ENCODE measurements around the gene BABAM2.

BABAM2 gene

GRCh38 chr2:28374331-28374730 lies 483.8 kb downstream of the BABAM2 start:
- no peak for TF ChIP-seq CTCF (conservative IDR thresholded peaks at IDR 0.05; ENCODE audit: control insufficient read depth, insufficient read depth, low read depth, low read length)
- no peak overlapping the region for H3K4me3 ChIP-seq (ENCODE audit: control insufficient read depth, low read depth, low read length)

DNA sequence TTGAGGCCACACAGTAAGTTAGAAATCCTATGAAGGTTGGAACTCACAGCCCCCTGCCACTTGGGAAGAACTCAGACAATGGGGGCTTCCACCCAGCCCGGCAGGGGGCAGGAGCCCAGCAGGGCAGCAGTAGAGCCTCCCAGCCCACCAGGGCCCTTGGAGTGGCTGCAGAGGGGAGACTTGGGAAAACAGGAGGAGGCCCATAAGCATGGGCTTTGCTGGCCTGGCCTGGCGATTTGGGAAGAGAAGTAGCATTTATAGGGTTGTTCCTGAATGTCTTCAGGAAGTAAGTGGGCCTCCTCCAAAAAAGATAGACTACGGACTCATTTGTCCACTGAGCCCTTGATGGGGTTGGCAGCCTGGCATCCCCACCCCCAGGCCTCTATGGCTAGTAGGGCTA lies 484.7 kb downstream of the BABAM2 start:
- no peak overlapping the region for H3K4me3 ChIP-seq (ENCODE audit: control insufficient read depth, low read depth, low read length)
- DNase-seq (ENCODE audit: low read depth), result no peak
- no peak for TF ChIP-seq CTCF (conservative IDR thresholded peaks at IDR 0.05; ENCODE audit: control insufficient read depth, insufficient read depth, low read depth, low read length)

More at GRCh38 chr2:28374331-28374730, 483.8 kb downstream of the BABAM2 start:
- DNase-seq (ENCODE audit: low read depth), result no peak

GRCh38 chr2:28375742-28376631 lies 485.5 kb downstream of the BABAM2 start:
- TF ChIP-seq CTCF (conservative IDR thresholded peaks at IDR 0.05; ENCODE audit: control insufficient read depth, insufficient read depth, low read depth, low read length), result no peak
- no peak for DNase-seq (ENCODE audit: low read depth)
- no peak overlapping the region for H3K4me3 ChIP-seq (ENCODE audit: control insufficient read depth, low read depth, low read length)

DNA sequence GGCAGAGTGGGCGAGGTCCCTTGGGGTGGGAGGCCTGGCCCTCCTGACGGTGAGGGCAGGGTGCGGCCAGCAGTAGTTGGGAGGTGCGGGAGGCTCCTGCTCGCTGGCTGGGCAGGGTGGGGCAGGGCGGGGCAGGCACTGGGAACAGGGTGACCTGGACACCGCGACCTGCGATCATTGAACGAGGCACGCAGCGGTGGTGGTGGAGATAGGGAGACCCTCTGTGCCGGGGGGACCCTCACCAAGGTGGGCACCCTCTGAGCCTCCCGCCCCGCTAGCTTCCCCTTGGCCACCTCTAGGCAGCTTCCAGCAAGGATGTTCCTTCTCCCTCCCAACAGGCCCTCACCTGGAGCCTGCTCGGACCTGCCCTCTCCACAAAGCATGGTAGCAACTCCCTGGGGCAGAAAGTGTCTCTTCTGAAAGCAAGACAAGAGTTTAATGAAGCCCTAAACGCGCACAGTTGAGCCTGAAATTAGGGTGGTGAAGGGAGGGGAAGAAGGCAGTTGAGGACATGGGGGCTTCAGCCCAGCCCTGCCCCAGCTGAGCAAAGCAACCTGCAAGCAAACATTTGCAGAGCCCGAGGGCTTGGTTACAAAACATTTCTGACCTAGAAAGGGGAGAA lies 486.8 kb downstream of the BABAM2 start:
- TF ChIP-seq CTCF (conservative IDR thresholded peaks at IDR 0.05; ENCODE audit: control insufficient read depth, insufficient read depth, low read depth, low read length), result no peak
- no peak for DNase-seq (ENCODE audit: low read depth)
- H3K4me3 ChIP-seq (ENCODE audit: control insufficient read depth, low read depth, low read length), result no peak overlapping the region

GRCh38 chr2:28377984-28378678 lies 487.6 kb downstream of the BABAM2 start:
- DNase-seq (ENCODE audit: low read depth), result no peak
- no peak for TF ChIP-seq CTCF (conservative IDR thresholded peaks at IDR 0.05; ENCODE audit: control insufficient read depth, insufficient read depth, low read depth, low read length)
- H3K4me3 ChIP-seq (ENCODE audit: control insufficient read depth, low read depth, low read length), result no peak overlapping the region

DNA sequence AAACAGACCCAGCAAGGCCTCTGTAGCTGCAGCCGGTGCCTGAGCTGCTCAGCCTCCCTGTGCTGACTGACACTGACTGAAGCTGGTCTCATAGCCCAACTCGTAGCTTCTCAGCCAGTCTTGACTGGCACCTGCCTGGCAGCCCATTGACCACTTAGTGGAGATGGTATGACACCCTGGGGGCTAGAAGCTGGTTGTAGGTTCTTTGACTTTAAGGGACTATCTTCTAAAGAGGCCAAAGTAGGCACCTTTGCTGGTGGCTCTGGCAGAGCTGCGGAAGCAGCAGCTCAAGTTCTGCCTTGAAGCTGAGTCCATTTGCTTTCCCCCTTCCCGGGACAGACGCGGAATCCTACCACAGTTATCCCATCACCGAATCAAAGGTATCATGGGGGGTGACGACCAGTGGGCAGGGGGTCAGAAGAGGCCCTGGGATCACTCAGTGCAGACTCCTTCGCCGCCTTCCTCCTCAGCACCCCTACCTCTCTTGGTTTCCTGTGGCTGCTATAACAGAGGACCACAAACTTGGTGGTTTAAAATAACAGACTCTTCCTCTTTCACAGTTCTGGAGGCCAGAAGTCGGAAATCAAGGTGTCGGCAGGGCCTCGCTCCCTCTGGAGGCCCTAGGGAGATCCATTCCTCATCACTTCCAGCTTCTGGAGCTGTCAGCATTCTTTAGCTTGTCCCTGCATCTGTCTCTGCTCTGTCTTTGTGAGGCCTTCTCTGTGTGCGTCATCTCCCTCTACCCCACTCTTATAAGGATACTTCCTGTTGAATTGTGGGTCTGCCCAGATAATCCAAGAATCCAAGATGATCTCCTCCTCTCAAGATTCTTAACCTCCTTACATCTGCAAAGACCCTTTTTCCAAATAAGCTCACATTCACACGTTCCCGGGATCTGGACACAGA lies 488.4 kb downstream of the BABAM2 start:
- no peak for TF ChIP-seq CTCF (conservative IDR thresholded peaks at IDR 0.05; ENCODE audit: control insufficient read depth, insufficient read depth, low read depth, low read length)
- DNase-seq (ENCODE audit: low read depth), result no peak
- no peak overlapping the region for H3K4me3 ChIP-seq (ENCODE audit: control insufficient read depth, low read depth, low read length)
